IMR-90 (cell line): ENCODE data around the gene CARD10.

ENCODE experiments used
- CTCF ChIP-seq: conservative IDR thresholded peaks from 2 replicates; pipeline ENCODE4 v1.5.1; 2012; ENCODE audit warnings: mild to moderate bottlenecking, low read depth, low read length, improper control_type of control experiment
- ELK1 ChIP-seq: fragments of 150-350 bp; IDR thresholded peaks from 2 replicates; pipeline ENCODE4 v1.6.1; 2016; ENCODE audit warnings: low read depth, mild to moderate bottlenecking, low read length, moderate library complexity, borderline replicate concordance
- FOS ChIP-seq: fragments of 150-350 bp; IDR thresholded peaks from 2 replicates; pipeline ENCODE4 v1.6.1; 2016; ENCODE audit warnings: low read depth, low read length
- POLR2A ChIP-seq: IDR thresholded peaks from 2 replicates; pipeline ENCODE4 v1.6.1; 2012; ENCODE audit warnings: mild to moderate bottlenecking, low read depth, low read length
- RAD21 ChIP-seq: IDR thresholded peaks from 2 replicates; pipeline ENCODE4 v1.6.1; 2012; ENCODE audit warnings: low read length, improper control_type of control experiment
- USF2 ChIP-seq: fragments of 150-350 bp; IDR thresholded peaks from 2 replicates; pipeline ENCODE4 v1.6.1; 2017; ENCODE audit warnings: mild to moderate bottlenecking, antibody characterized with exemption, low read length, low read depth

GRCh38 chr22:37565830-37566229 is 46.6 kb upstream of the CARD10 start:
- TF ChIP-seq USF2, result no peak
- TF ChIP-seq CTCF, result no peak
- TF ChIP-seq POLR2A, result no peak
- TF ChIP-seq FOS, result no peak
- TF ChIP-seq RAD21, result no peak
- TF ChIP-seq ELK1, result no peak
